ENCODE data around the gene DUOX1.
A peak's percentile ranks its signal among the peaks of the same experiment; 100 is the strongest.

DUOX1 gene

GRCh38 chr15:45200799-45201556 is 71.2 kb downstream of the DUOX1 start:
- H3K4me3 ChIP-seq (ENCODE audit: low read depth, low read length): peak overlapping the region; percentile 85
- TF ChIP-seq CTCF (IDR thresholded peaks at IDR 0.05; ENCODE audit: control insufficient read depth, extremely low read depth, insufficient read depth): no peak
- peak; percentile 77 for DNase-seq (ENCODE audit: low read depth)

- peak overlapping the region; percentile 85 for H3K4me3 ChIP-seq (ENCODE audit: low read depth, low read length)
- no peak for TF ChIP-seq CTCF (IDR thresholded peaks at IDR 0.05; ENCODE audit: control insufficient read depth, extremely low read depth, insufficient read depth)
- no peak for DNase-seq (ENCODE audit: low read depth)
These were observed 71.7 kb downstream of the DUOX1 start for GRCh38 chr15:45201557-45201859.

- TF ChIP-seq CTCF (IDR thresholded peaks at IDR 0.05; ENCODE audit: control insufficient read depth, extremely low read depth, insufficient read depth): no peak
- no peak for DNase-seq (ENCODE audit: low read depth)
- H3K4me3 ChIP-seq (ENCODE audit: low read depth, low read length): no peak overlapping the region
These were observed 72.1 kb downstream of the DUOX1 start for GRCh38 chr15:45201869-45202268.

GRCh38 chr15:45203182-45203581 is 73.4 kb downstream of the DUOX1 start:
- TF ChIP-seq CTCF (IDR thresholded peaks at IDR 0.05; ENCODE audit: control insufficient read depth, extremely low read depth, insufficient read depth): no peak
- H3K4me3 ChIP-seq (ENCODE audit: low read depth, low read length): no peak overlapping the region
- DNase-seq (ENCODE audit: low read depth): no peak

- TF ChIP-seq CTCF (IDR thresholded peaks at IDR 0.05; ENCODE audit: control insufficient read depth, extremely low read depth, insufficient read depth): peak; percentile 95
- DNase-seq (ENCODE audit: low read depth): peak; percentile 47
- no peak overlapping the region for H3K4me3 ChIP-seq (ENCODE audit: low read depth, low read length)
These were observed 75.4 kb downstream of the DUOX1 start for GRCh38 chr15:45205192-45205591.

GRCh38 chr15:45212493-45212892 is 82.7 kb downstream of the DUOX1 start:
- no peak for TF ChIP-seq CTCF (IDR thresholded peaks at IDR 0.05; ENCODE audit: control insufficient read depth, extremely low read depth, insufficient read depth)
- DNase-seq (ENCODE audit: low read depth): no peak

More at GRCh38 chr15:45212493-45212892, 82.7 kb downstream of the DUOX1 start:
- no peak overlapping the region for H3K4me3 ChIP-seq (ENCODE audit: low read depth, low read length)

Data from LNCaP clone FGC (cell line).